CD4-positive, alpha-beta T cell treated with Interleukin-10 for 1 hour (primary cell): ENCODE data around the gene SLC66A1.

Experiments used
- DNase-seq: peaks from one replicate; pipeline ENCODE4 v3.0.0-alpha.2; 2020

The SLC66A1 gene

GRCh38 chr1:19344831-19345230 is 32.7 kb downstream of the SLC66A1 start:
- no peak for DNase-seq

- no peak for DNase-seq
These were observed 33.3 kb downstream of the SLC66A1 start for GRCh38 chr1:19345391-19345790.

DNA sequence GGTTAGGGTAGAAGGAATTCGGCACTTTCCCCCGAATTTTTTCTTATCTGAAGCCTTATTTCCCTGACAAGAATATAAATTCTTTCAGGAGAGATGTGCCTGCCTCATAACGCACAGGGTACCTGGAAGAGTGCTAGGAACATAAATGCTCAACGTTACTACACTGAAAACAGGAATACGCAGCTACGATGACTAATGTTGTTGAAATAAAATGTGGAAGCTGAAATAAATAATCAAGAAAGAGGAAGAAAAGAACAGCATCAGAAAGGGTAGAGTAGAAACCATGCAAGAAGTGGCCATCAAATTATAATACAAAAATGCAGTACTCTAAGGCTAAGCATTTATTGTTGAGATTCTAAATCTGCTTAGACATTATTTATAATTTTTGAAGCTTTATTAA is 33.9 kb downstream of the SLC66A1 start:
- no peak for DNase-seq

GRCh38 chr1:19347533-19348172 is 35.5 kb downstream of the SLC66A1 start:
- no peak for DNase-seq

DNA sequence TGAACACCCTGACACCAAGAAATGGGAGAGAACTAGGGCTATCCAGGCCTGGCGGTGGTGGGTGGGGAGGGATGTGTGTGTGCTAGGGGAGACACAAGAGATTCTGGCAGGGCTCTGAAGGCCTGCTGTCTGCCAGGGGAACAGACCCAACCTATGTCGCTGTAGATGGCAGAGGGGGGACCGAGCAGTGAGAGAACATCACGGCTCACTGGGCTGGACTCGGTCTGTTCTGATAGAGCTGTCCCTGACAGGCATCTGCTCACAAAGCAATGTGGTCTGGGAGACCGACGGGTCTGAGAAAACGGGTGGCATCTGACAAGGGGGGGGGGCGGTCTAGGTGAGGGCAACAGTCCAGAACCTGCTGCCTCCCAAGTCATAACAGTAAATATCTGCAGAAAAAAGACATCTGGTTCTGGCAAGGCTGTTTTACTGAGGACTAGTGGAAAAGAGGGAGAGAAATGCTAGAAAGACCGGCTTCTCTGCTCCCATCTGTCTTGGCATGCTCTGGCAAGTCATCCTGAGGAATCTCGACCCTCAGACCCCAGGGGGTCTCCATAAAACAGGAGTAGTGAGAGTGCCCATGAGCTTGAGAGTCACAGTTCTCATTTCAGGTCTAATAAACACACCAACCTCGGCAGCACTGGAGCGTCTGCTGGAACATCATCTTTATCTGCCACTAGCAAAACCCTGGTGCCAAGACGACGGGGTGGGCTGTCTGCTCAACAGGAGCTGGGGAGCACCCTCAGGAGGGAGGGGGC is 36.5 kb downstream of the SLC66A1 start:
- DNase-seq, result no peak

DNA sequence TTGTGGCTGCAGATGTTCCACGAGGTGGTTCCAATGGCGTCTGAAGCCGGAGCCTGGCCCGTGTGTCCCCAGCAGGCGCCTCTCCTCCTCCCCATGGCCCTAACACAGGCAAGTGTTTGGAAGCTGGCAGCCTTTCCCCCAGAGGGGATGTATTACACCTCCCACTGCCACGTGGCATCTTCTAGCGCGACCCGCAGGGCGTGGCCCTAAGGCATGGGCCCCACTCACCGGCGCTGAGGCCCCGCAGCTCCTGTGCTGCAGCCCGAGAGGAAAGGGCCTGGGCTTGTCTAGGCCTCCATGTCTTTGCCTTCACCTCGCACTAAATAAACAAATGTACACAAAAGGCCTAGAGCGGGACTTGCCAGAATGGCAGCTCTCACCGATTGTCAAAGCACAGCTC is 37.9 kb downstream of the SLC66A1 start:
- DNase-seq, result no peak

DNA sequence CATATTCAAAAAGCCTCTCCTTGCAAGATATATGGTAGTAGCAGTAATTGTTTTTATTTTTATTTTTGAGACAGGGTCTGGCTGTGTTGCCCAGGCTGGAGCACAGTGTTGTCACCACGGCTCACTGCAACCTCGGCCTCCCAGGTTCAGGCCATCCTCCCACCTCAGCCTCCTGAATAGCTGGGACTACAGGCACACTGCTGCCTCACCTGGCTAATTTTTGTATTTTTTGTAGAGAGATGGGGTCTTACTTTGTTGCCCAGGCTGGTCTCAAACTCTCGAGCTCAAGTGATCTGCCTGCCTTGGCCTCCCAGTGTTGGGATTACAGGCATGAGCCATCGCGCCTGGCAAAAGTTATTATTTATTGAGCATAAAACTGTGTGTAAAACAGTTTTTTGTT is 38.4 kb downstream of the SLC66A1 start:
- no peak for DNase-seq

DNA sequence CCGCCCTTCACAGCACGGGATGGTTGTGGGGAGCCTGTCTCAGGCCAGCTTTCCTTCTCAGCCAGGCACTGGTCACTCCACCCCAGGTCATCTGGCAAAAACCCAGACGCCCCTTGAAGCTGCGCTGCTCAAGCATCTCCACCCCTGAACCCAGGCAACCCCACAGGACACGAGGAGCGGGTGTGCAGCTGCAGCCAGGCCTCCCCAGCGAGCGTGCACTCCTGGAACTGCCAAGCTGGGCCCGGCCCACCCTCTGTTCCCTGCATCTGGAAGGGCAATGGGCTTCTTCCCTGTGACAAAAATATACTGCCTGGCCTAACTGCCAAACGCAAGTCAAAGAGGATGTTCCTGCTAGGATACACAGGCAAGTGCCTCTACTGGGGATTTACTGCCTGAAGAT is 39.7 kb downstream of the SLC66A1 start:
- no peak for DNase-seq

- DNase-seq, result no peak
These were observed 40.7 kb downstream of the SLC66A1 start for GRCh38 chr1:19352839-19353238.

- DNase-seq, result no peak
These were observed 41.5 kb downstream of the SLC66A1 start for GRCh38 chr1:19353596-19353995.

- no peak for DNase-seq
These were observed 42.4 kb downstream of the SLC66A1 start for GRCh38 chr1:19354531-19354981.

- no peak for DNase-seq
These were observed 44.1 kb downstream of the SLC66A1 start for GRCh38 chr1:19356266-19356665.

- DNase-seq, result no peak
These were observed 45.3 kb downstream of the SLC66A1 start for GRCh38 chr1:19357299-19357986.

DNA sequence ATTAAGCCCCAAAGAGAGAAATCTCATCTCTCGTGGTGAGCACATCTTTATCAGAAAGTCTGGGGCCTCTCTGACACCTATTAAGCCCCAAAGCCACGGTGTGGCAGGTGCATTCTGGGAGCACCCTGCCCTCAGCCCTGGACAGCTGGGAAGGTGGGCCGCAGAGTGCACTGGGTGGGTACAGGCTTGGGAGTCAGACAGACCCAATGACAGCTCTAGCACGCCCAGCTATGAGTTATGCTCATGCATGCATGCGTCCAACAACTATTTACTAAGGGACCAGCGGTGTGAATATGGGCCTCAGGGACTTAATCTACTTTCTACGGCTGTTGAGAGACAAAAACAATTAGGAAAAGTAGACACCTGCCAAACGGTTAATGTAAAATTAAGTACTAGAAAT is 46.6 kb downstream of the SLC66A1 start:
- DNase-seq, result no peak

GRCh38 chr1:19359357-19359756 is 47.2 kb downstream of the SLC66A1 start:
- no peak for DNase-seq

DNA sequence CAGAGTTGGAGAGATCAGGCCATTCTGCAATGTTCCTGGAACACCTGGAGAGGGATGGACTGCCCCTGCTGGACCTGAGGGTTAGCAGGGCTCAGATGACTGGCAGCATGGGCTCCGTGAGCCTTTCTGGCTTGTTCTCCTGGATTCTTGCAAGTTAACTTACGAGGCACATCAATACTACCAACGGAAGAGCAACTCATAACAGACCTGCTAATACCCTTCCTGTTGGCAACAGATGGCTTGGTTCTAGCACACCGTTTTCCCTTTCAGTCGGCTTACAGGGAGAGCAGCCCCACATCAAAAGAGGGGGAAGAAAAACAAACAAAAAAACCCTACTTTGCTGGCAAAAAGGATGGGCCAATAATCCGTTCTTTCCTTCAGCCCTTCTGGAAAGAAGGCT is 47.9 kb downstream of the SLC66A1 start:
- no peak for DNase-seq

GRCh38 chr1:19360432-19360831 is 48.3 kb downstream of the SLC66A1 start:
- no peak for DNase-seq

- DNase-seq, result no peak
These were observed 48.9 kb downstream of the SLC66A1 start for GRCh38 chr1:19360843-19361610.

- DNase-seq, result no peak
These were observed 49.6 kb downstream of the SLC66A1 start for GRCh38 chr1:19361611-19362147.

GRCh38 chr1:19363536-19364152 is 51.5 kb downstream of the SLC66A1 start:
- no peak for DNase-seq

DNA sequence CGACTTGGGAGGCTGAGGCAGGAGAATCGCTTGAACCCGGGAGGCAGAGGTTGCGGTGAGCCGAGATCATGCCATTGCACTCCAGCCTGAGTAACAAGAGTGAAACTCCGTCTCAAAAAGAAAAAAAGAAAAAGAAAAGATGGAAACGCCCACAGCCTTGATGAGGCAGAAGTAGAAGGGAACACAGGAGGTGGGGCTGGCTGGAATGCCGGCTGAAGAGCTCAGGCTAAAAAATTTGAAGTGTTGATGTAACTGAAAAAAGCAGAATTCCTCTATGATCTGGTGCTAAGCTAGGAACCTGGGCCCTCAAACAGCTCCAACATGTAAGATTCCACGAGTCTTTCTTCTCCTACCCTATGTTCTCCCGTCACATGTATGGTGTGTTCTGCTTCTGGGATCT is 53.6 kb downstream of the SLC66A1 start:
- DNase-seq, result no peak
